Loucy (cell line): ENCODE measurements around the gene DENND5B.

Experiments
- CTCF ChIP-seq: fragments of 200-600 bp; sonication (generic); conservative IDR thresholded peaks from 2 replicates; pipeline ENCODE4 v1.5.1; 2014; ENCODE audit warnings: mild to moderate bottlenecking, antibody characterized with exemption, low read length
- EZH2phosphoT487 ChIP-seq: fragments of 200-600 bp; IDR thresholded peaks from 2 replicates; pipeline ENCODE4 v1.6.1; 2018; ENCODE audit warnings: antibody characterized with exemption, mild to moderate bottlenecking, moderate library complexity, borderline replicate concordance

DNA sequence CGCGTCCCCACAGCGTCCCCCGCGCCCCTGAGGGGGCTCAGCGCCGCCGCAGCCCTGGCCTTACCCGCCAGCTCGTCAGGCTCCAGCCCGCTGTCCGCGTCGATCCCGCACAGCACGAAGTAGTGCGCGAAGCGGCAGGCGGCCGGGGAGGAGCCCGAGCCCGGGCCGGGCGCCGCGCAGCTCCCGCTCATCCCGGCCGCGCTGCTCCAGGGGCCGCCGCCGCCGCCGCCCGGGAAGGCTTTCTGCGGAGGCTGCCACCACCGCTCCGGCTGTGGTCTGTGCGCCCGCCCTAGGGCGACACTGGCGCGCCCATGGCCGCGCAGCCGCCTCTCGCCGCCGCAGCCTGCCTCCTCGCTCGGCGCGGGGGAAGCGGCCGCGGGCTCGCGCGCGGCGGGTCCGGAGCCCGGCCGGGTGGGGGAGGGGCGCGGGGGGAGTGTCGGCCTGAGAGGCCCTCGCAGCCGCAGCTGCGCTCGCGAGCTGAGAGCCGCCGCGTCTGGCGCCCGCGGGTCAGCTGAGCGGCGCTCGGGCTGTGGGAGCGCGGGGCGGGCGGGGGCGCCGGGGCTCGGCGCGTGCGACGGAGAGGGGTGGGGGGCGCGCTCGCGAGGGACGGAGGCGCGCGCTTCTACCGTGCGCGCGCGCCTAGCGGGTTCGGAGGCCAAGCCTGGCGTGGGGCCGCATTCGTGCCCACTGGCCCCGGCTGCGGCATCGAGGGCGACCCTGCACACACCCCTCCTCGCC, at the start of gene DENND5B:
- TF ChIP-seq CTCF: no peak
- no peak for TF ChIP-seq EZH2phosphoT487
